NCI-H774 (cell line): Measurements from ENCODE around the gene ACOT11.

Experiments
- DNase-seq: peaks from one replicate; lab custom pipeline; 2025; lab: John Stamatoyannopoulos, UW

ACOT11 gene

GRCh38 chr1:54585181-54586066, 37.4 kb downstream of the ACOT11 start:
- no peak for DNase-seq

GRCh38 chr1:54588377-54588776, 40.3 kb downstream of the ACOT11 start:
- no peak for DNase-seq

- no peak for DNase-seq
Measured at GRCh38 chr1:54591127-54591756, 43.2 kb downstream of the ACOT11 start.

GRCh38 chr1:54593571-54594160, 45.6 kb downstream of the ACOT11 start:
- no peak for DNase-seq

GRCh38 chr1:54594463-54594862, 46.4 kb downstream of the ACOT11 start:
- DNase-seq = no peak

- no peak for DNase-seq
Measured at GRCh38 chr1:54595956-54596498, 48.0 kb downstream of the ACOT11 start.

GRCh38 chr1:54596756-54597155, 48.7 kb downstream of the ACOT11 start:
- no peak for DNase-seq

- DNase-seq = no peak
Measured at GRCh38 chr1:54597455-54598030, 49.5 kb downstream of the ACOT11 start.

- DNase-seq = no peak
Measured at GRCh38 chr1:54599211-54599823, 51.3 kb downstream of the ACOT11 start.

- no peak for DNase-seq
Measured at GRCh38 chr1:54600947-54601721, 53.1 kb downstream of the ACOT11 start.

GRCh38 chr1:54601730-54602129, 53.7 kb downstream of the ACOT11 start:
- DNase-seq = no peak

GRCh38 chr1:54602554-54602953, 54.5 kb downstream of the ACOT11 start:
- DNase-seq = no peak

GRCh38 chr1:54603241-54603640, 55.2 kb downstream of the ACOT11 start:
- DNase-seq = no peak

- DNase-seq = no peak
Measured at GRCh38 chr1:54604051-54604450, 56.0 kb downstream of the ACOT11 start.

GRCh38 chr1:54604572-54605370, 56.7 kb downstream of the ACOT11 start:
- peak; percentile 30 for DNase-seq

- peak; percentile 24 for DNase-seq
Measured at GRCh38 chr1:54606096-54606989, 58.3 kb downstream of the ACOT11 start.

GRCh38 chr1:54606990-54607325, 58.9 kb downstream of the ACOT11 start:
- DNase-seq = no peak

GRCh38 chr1:54607821-54608565, 60.0 kb downstream of the ACOT11 start:
- no peak for DNase-seq
